ENCODE data around the gene IBSP.

IBSP gene

GRCh38 chr4:87835197-87835596, 35.8 kb downstream of the IBSP start:
- Histone ChIP-seq H3K4me3 (ENCODE audit: control insufficient read depth in 1 of 7, extremely low read depth in 1 of 7, insufficient read depth in 4 of 7, low read depth in 2 of 7, low read length in 6 of 7) (no peak overlapping the region), H3K27me3 (replicated peaks in 2 of 5; ENCODE audit: control insufficient read depth in 4 of 5, insufficient read depth in 5 of 5, low read length in 4 of 5) (no peaks in the 10 kb centered on the region), H3K4me1 (ENCODE audit: control extremely low read depth in 1 of 4, control insufficient read depth in 4 of 4, insufficient read depth in 4 of 4, low read length in 3 of 4) (no peaks in the 10 kb centered on the region), H3K27ac (ENCODE audit: insufficient read depth in 1 of 2, low read depth in 1 of 2, low read length in 2 of 2, poor library complexity in 1 of 2, severe bottlenecking in 2 of 2) (no peak overlapping the region), H3K36me3 (ENCODE audit: control insufficient read depth in 4 of 4, insufficient read depth in 4 of 4, low read length in 3 of 4) (no peaks in the 10 kb centered on the region), H3K9me3 (ENCODE audit: control extremely low read depth in 1 of 5, control insufficient read depth in 4 of 5, insufficient read depth in 2 of 5, low read depth in 1 of 5, low read length in 4 of 5) (no peaks in the 10 kb centered on the region)
- ChIA-PET CTCF (interaction anchor here (1.3 kb wide), 1 partner anchor 12 kb away, joined by 4 read pairs; no protein-coding TSS in a partner anchor), POLR2A (no interaction called here)
- 100% methylated on average over 2 of the region's 2 CpGs for WGBS (ENCODE audit: insufficient coverage)
- no peak for DNase-seq

- no peak overlapping the region for H3K4me3 ChIP-seq (ENCODE audit: control insufficient read depth in 1 of 7, extremely low read depth in 1 of 7, insufficient read depth in 4 of 7, low read depth in 2 of 7, low read length in 6 of 7)
- POLR2A ChIA-PET = no interaction called here
- WGBS (ENCODE audit: insufficient coverage) = 100% methylated on average over 1 of the region's 2 CpGs
- no peaks in the 10 kb centered on the region for H3K4me1 ChIP-seq (ENCODE audit: control extremely low read depth in 1 of 4, control insufficient read depth in 4 of 4, insufficient read depth in 4 of 4, low read length in 3 of 4)
- H3K9me3 ChIP-seq (ENCODE audit: control extremely low read depth in 1 of 5, control insufficient read depth in 4 of 5, insufficient read depth in 2 of 5, low read depth in 1 of 5, low read length in 4 of 5) = no peaks in the 10 kb centered on the region
- CTCF ChIA-PET = interaction anchor here (1.3 kb wide), 1 partner anchor 13 kb away, joined by 4 read pairs; no protein-coding TSS in a partner anchor
- DNase-seq = no peak
- no peaks in the 10 kb centered on the region for H3K36me3 ChIP-seq (ENCODE audit: control insufficient read depth in 4 of 4, insufficient read depth in 4 of 4, low read length in 3 of 4)
- H3K27ac ChIP-seq (ENCODE audit: insufficient read depth in 1 of 2, low read depth in 1 of 2, low read length in 2 of 2, poor library complexity in 1 of 2, severe bottlenecking in 2 of 2) = no peak overlapping the region
- H3K27me3 ChIP-seq (replicated peaks in 2 of 5; ENCODE audit: control insufficient read depth in 4 of 5, insufficient read depth in 5 of 5, low read length in 4 of 5) = no peaks in the 10 kb centered on the region
These were observed 36.4 kb downstream of the IBSP start for GRCh38 chr4:87835743-87836142.

- POLR2A ChIA-PET = interaction anchor here (0.6 kb wide), 1 partner anchor 11 kb away, joined by 3 read pairs; no protein-coding TSS in a partner anchor
- no peaks in the 10 kb centered on the region for H3K27me3 ChIP-seq (replicated peaks in 2 of 5; ENCODE audit: control insufficient read depth in 4 of 5, insufficient read depth in 5 of 5, low read length in 4 of 5)
These were observed 38.9 kb downstream of the IBSP start for GRCh38 chr4:87838205-87838604.

GRCh38 chr4:87838890-87839591, 39.7 kb downstream of the IBSP start:
- H3K4me3 ChIP-seq (ENCODE audit: control insufficient read depth in 1 of 7, extremely low read depth in 1 of 7, insufficient read depth in 4 of 7, low read depth in 2 of 7, low read length in 6 of 7) = no peak overlapping the region
- H3K36me3 ChIP-seq (ENCODE audit: control insufficient read depth in 4 of 4, insufficient read depth in 4 of 4, low read length in 3 of 4) = no peaks in the 10 kb centered on the region
- WGBS (ENCODE audit: insufficient coverage) = 17% methylated on average over 3 of the region's 7 CpGs
- peak; percentile 32 to 63 (median 60) for DNase-seq
- H3K27ac ChIP-seq (ENCODE audit: insufficient read depth in 1 of 2, low read depth in 1 of 2, low read length in 2 of 2, poor library complexity in 1 of 2, severe bottlenecking in 2 of 2) = no peak overlapping the region
- H3K27me3 ChIP-seq (replicated peaks in 2 of 5; ENCODE audit: control insufficient read depth in 4 of 5, insufficient read depth in 5 of 5, low read length in 4 of 5) = no peaks in the 10 kb centered on the region
- peaks cover 0 to 9% (median 3%) of the 10 kb centered on the region in 4 experiments for H3K4me1 ChIP-seq (ENCODE audit: control extremely low read depth in 1 of 4, control insufficient read depth in 4 of 4, insufficient read depth in 4 of 4, low read length in 3 of 4)
- H3K9me3 ChIP-seq (ENCODE audit: control extremely low read depth in 1 of 5, control insufficient read depth in 4 of 5, insufficient read depth in 2 of 5, low read depth in 1 of 5, low read length in 4 of 5) = no peaks in the 10 kb centered on the region
- ChIA-PET CTCF (interaction anchor here (0.8 to 3.8 kb wide), 11 partner anchors 9 to 295 kb away, joined by 3 to 24 read pairs (median 4); no protein-coding TSS in a partner anchor), POLR2A (no interaction called here)

More at GRCh38 chr4:87838205-87838604, 38.9 kb downstream of the IBSP start:
- Histone ChIP-seq H3K4me1 (ENCODE audit: control extremely low read depth in 1 of 4, control insufficient read depth in 4 of 4, insufficient read depth in 4 of 4, low read length in 3 of 4) (peaks cover 0 to under 1% (median 0%) of the 10 kb centered on the region in 4 experiments), H3K9me3 (ENCODE audit: control extremely low read depth in 1 of 5, control insufficient read depth in 4 of 5, insufficient read depth in 2 of 5, low read depth in 1 of 5, low read length in 4 of 5) (no peaks in the 10 kb centered on the region), H3K27ac (ENCODE audit: insufficient read depth in 1 of 2, low read depth in 1 of 2, low read length in 2 of 2, poor library complexity in 1 of 2, severe bottlenecking in 2 of 2) (no peak overlapping the region), H3K36me3 (ENCODE audit: control insufficient read depth in 4 of 4, insufficient read depth in 4 of 4, low read length in 3 of 4) (no peaks in the 10 kb centered on the region), H3K4me3 (ENCODE audit: control insufficient read depth in 1 of 7, extremely low read depth in 1 of 7, insufficient read depth in 4 of 7, low read depth in 2 of 7, low read length in 6 of 7) (no peak overlapping the region)
- 100% methylated on average over 1 of the region's 6 CpGs for WGBS (ENCODE audit: insufficient coverage)
- DNase-seq = peak in 1 of 3 donors; percentile 29
- CTCF ChIA-PET = interaction anchor here (0.8 to 3.8 kb wide), 12 partner anchors 8 to 294 kb away, joined by 3 to 24 read pairs (median 4); no protein-coding TSS in a partner anchor

- H3K9me3 ChIP-seq (ENCODE audit: control extremely low read depth in 1 of 5, control insufficient read depth in 4 of 5, insufficient read depth in 2 of 5, low read depth in 1 of 5, low read length in 4 of 5) = no peaks in the 10 kb centered on the region
- no peaks in the 10 kb centered on the region for H3K27me3 ChIP-seq (replicated peaks in 2 of 5; ENCODE audit: control insufficient read depth in 4 of 5, insufficient read depth in 5 of 5, low read length in 4 of 5)
- H3K4me1 ChIP-seq (ENCODE audit: control extremely low read depth in 1 of 4, control insufficient read depth in 4 of 4, insufficient read depth in 4 of 4, low read length in 3 of 4) = peaks cover 0 to 14% (median 5%) of the 10 kb centered on the region in 4 experiments
- H3K27ac ChIP-seq (ENCODE audit: insufficient read depth in 1 of 2, low read depth in 1 of 2, low read length in 2 of 2, poor library complexity in 1 of 2, severe bottlenecking in 2 of 2) = no peak overlapping the region
- no CpG with 5 or more reads among the region's 1 CpG for WGBS (ENCODE audit: insufficient coverage)
- ChIA-PET CTCF (interaction anchor here (1.3 to 3.8 kb wide), 6 partner anchors 9 to 295 kb away, joined by 3 to 24 read pairs (median 6); no protein-coding TSS in a partner anchor), POLR2A (no interaction called here)
- no peak overlapping the region for H3K4me3 ChIP-seq (ENCODE audit: control insufficient read depth in 1 of 7, extremely low read depth in 1 of 7, insufficient read depth in 4 of 7, low read depth in 2 of 7, low read length in 6 of 7)
- no peak for DNase-seq
- no peaks in the 10 kb centered on the region for H3K36me3 ChIP-seq (ENCODE audit: control insufficient read depth in 4 of 4, insufficient read depth in 4 of 4, low read length in 3 of 4)
These were observed 40.2 kb downstream of the IBSP start for GRCh38 chr4:87839592-87839946.

GRCh38 chr4:87840149-87840548, 40.8 kb downstream of the IBSP start:
- no peak for DNase-seq
- H3K4me1 ChIP-seq (ENCODE audit: control extremely low read depth in 1 of 4, control insufficient read depth in 4 of 4, insufficient read depth in 4 of 4, low read length in 3 of 4) = peaks cover 0 to 15% (median 5%) of the 10 kb centered on the region in 4 experiments
- no peak overlapping the region for H3K4me3 ChIP-seq (ENCODE audit: control insufficient read depth in 1 of 7, extremely low read depth in 1 of 7, insufficient read depth in 4 of 7, low read depth in 2 of 7, low read length in 6 of 7)
- CTCF ChIA-PET = interaction anchor here (1.3 to 3.8 kb wide), 3 partner anchors 8 to 296 kb away, joined by 3 to 24 read pairs (median 8); no protein-coding TSS in a partner anchor
- no peaks in the 10 kb centered on the region for H3K36me3 ChIP-seq (ENCODE audit: control insufficient read depth in 4 of 4, insufficient read depth in 4 of 4, low read length in 3 of 4)
- no peaks in the 10 kb centered on the region for H3K9me3 ChIP-seq (ENCODE audit: control extremely low read depth in 1 of 5, control insufficient read depth in 4 of 5, insufficient read depth in 2 of 5, low read depth in 1 of 5, low read length in 4 of 5)
- no peaks in the 10 kb centered on the region for H3K27me3 ChIP-seq (replicated peaks in 2 of 5; ENCODE audit: control insufficient read depth in 4 of 5, insufficient read depth in 5 of 5, low read length in 4 of 5)
- no peak overlapping the region for H3K27ac ChIP-seq (ENCODE audit: insufficient read depth in 1 of 2, low read depth in 1 of 2, low read length in 2 of 2, poor library complexity in 1 of 2, severe bottlenecking in 2 of 2)
- POLR2A ChIA-PET = no interaction called here
- WGBS (ENCODE audit: insufficient coverage) = 100% methylated on average over 1 of the region's 3 CpGs

- peak; percentile 22 to 84 (median 78) for DNase-seq
These were observed 44.6 kb downstream of the IBSP start for GRCh38 chr4:87843936-87844335.

More at GRCh38 chr4:87843936-87844335, 44.6 kb downstream of the IBSP start:
- H3K4me1 ChIP-seq (ENCODE audit: control extremely low read depth in 1 of 4, control insufficient read depth in 4 of 4, insufficient read depth in 4 of 4, low read length in 3 of 4) = peaks cover 3 to 19% (median 8%) of the 10 kb centered on the region in 4 experiments
- peaks cover 0 to 1% (median 0%) of the 10 kb centered on the region in 5 experiments for H3K27me3 ChIP-seq (replicated peaks in 2 of 5; ENCODE audit: control insufficient read depth in 4 of 5, insufficient read depth in 5 of 5, low read length in 4 of 5)
- H3K36me3 ChIP-seq (ENCODE audit: control insufficient read depth in 4 of 4, insufficient read depth in 4 of 4, low read length in 3 of 4) = no peaks in the 10 kb centered on the region
- WGBS (ENCODE audit: insufficient coverage) = 0% methylated on average over 2 of the region's 3 CpGs
- H3K27ac ChIP-seq (ENCODE audit: insufficient read depth in 1 of 2, low read depth in 1 of 2, low read length in 2 of 2, poor library complexity in 1 of 2, severe bottlenecking in 2 of 2) = no peak overlapping the region
- no peak overlapping the region for H3K4me3 ChIP-seq (ENCODE audit: control insufficient read depth in 1 of 7, extremely low read depth in 1 of 7, insufficient read depth in 4 of 7, low read depth in 2 of 7, low read length in 6 of 7)
- POLR2A ChIA-PET = no interaction called here
- H3K9me3 ChIP-seq (ENCODE audit: control extremely low read depth in 1 of 5, control insufficient read depth in 4 of 5, insufficient read depth in 2 of 5, low read depth in 1 of 5, low read length in 4 of 5) = no peaks in the 10 kb centered on the region
- CTCF ChIA-PET = interaction anchor here (0.6 to 1.7 kb wide), 4 partner anchors 9 to 166 kb away, joined by 3 to 7 read pairs (median 4); no protein-coding TSS in a partner anchor
